ENCODE data around the gene CBX2.

DNA sequence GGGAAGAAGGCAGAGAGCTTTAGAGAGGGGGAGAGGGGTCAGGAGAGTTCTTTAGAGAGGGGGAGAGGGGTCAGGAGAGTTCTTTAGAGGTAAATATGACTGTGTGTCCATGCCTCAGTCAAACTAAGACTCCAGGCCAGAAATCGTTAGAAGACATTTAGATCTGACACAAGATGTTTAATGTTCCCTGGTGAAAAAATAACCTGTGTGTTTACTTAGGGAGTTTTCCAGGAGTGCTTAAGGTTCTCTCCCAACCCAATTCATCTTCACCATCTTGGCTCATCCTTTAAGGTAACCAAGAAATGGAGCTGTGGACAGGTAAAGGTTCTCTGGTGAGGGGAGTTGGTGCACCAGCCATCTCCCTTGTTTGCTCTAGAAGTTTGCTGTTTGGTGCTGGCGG is 51.5 kb downstream of the CBX2 start:
- TF ChIP-seq, protein P1, sequence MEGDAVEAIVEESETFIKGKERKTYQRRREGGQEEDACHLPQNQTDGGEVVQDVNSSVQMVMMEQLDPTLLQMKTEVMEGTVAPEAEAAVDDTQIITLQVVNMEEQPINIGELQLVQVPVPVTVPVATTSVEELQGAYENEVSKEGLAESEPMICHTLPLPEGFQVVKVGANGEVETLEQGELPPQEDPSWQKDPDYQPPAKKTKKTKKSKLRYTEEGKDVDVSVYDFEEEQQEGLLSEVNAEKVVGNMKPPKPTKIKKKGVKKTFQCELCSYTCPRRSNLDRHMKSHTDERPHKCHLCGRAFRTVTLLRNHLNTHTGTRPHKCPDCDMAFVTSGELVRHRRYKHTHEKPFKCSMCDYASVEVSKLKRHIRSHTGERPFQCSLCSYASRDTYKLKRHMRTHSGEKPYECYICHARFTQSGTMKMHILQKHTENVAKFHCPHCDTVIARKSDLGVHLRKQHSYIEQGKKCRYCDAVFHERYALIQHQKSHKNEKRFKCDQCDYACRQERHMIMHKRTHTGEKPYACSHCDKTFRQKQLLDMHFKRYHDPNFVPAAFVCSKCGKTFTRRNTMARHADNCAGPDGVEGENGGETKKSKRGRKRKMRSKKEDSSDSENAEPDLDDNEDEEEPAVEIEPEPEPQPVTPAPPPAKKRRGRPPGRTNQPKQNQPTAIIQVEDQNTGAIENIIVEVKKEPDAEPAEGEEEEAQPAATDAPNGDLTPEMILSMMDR (IDR thresholded peaks at IDR 0.05), result no peak
- no peak for TF ChIP-seq POLR2A (IDR thresholded peaks at IDR 0.05)
